Measurements from ENCODE around the gene PSEN2. TPM values are rescaled to one million over a fixed set of nuclear protein-coding genes. Genes with fewer than 3 reads are reported as not detected.
"Not testable (repeated sequence)": the region's sequence is repeated elsewhere in the genome, so short reads cannot be mapped to it uniquely, and the experiment has no call there.

Gene PSEN2
- total and polyA plus RNA-seq, 12 donors = 27.2 to 133 (median 44.5) TPM

- DNase-seq = no peak
- Histone ChIP-seq H3K27ac (no peak overlapping the region), H3K27me3 (no peaks in the 10 kb centered on the region), H3K9me3 (replicated peaks in 1 of 3) (no peaks in the 10 kb centered on the region), H3K4me3 (no peak overlapping the region), H3K36me3 (replicated peaks in 1 of 2) (no peaks in the 10 kb centered on the region), H3K4me1 (replicated peaks in 1 of 2) (no peaks in the 10 kb centered on the region)
- 50 to 69% (median 63%) methylated on average over 1 of the region's 1 CpG for WGBS, 4 donors
- intact Hi-C loops (cut with DNase I) = no loop called here
- no peak for TF ChIP-seq POLR2A (IDR thresholded peaks at IDR 0.05)
- no peak for TF ChIP-seq CTCF (IDR thresholded peaks at IDR 0.05)
Measured at GRCh38 chr1:226846786-226847185, 23.6 kb upstream of the PSEN2 start.

GRCh38 chr1:226854548-226854947 is 15.9 kb upstream of the PSEN2 start:
- H3K36me3 ChIP-seq (replicated peaks in 1 of 2); H3K9me3 ChIP-seq (replicated peaks in 1 of 3); H3K4me3 ChIP-seq; H3K27me3 ChIP-seq; intact Hi-C loops (cut with DNase I); H3K4me1 ChIP-seq (replicated peaks in 1 of 2); DNase-seq; H3K27ac ChIP-seq: not testable (repeated sequence)
- WGBS, 4 donors = 70 to 96% (median 83%) methylated on average over 1 of the region's 1 CpG

- TF ChIP-seq POLR2A (IDR thresholded peaks at IDR 0.05) (no peak), CTCF (IDR thresholded peaks at IDR 0.05) (no peak)
- Histone ChIP-seq H3K4me3 (no peak overlapping the region), H3K36me3 (replicated peaks in 1 of 2) (no peaks in the 10 kb centered on the region), H3K27ac (no peak overlapping the region), H3K4me1 (replicated peaks in 1 of 2) (peaks cover 0 to 5% of the 10 kb centered on the region in 2 donors), H3K9me3 (replicated peaks in 1 of 3) (no peaks in the 10 kb centered on the region), H3K27me3 (no peaks in the 10 kb centered on the region)
- no peak for DNase-seq
- intact Hi-C loops (cut with DNase I) = no loop called here
Measured at GRCh38 chr1:226862890-226863289, 7.5 kb upstream of the PSEN2 start.

GRCh38 chr1:226863446-226863845 is 7.0 kb upstream of the PSEN2 start:
- no peak for TF ChIP-seq POLR2A (IDR thresholded peaks at IDR 0.05)
- no peak for TF ChIP-seq CTCF (IDR thresholded peaks at IDR 0.05)
- WGBS, 4 donors = 52 to 65% (median 64%) methylated on average over 5 of the region's 5 CpGs
- intact Hi-C loops (cut with DNase I) = no loop called here
- peaks cover 0 to 5% of the 10 kb centered on the region in 2 donors for H3K4me1 ChIP-seq (replicated peaks in 1 of 2)
- H3K4me3 ChIP-seq = no peak overlapping the region
- H3K9me3 ChIP-seq (replicated peaks in 1 of 3) = no peaks in the 10 kb centered on the region
- no peak for DNase-seq
- no peaks in the 10 kb centered on the region for H3K27me3 ChIP-seq
- H3K27ac ChIP-seq = no peak overlapping the region
- H3K36me3 ChIP-seq (replicated peaks in 1 of 2) = no peaks in the 10 kb centered on the region

- TF ChIP-seq POLR2A (IDR thresholded peaks at IDR 0.05) (no peak), CTCF (IDR thresholded peaks at IDR 0.05) (no peak)
- H3K9me3 ChIP-seq (replicated peaks in 1 of 3) = no peaks in the 10 kb centered on the region
- no peaks in the 10 kb centered on the region for H3K27me3 ChIP-seq
- no peak overlapping the region for H3K4me3 ChIP-seq
- intact Hi-C loops (cut with DNase I) = no loop called here
- 82 to 100% (median 97%) methylated on average over 4 of the region's 4 CpGs for WGBS, 4 donors
- no peak overlapping the region for H3K27ac ChIP-seq
- H3K4me1 ChIP-seq (replicated peaks in 1 of 2) = peaks cover 0 to 5% of the 10 kb centered on the region in 2 donors
- H3K36me3 ChIP-seq (replicated peaks in 1 of 2) = no peaks in the 10 kb centered on the region
- no peak for DNase-seq
Measured at GRCh38 chr1:226864311-226864710, 6.1 kb upstream of the PSEN2 start.

Measured in adrenal gland (tissue), 12 donors.